Activated CD8-positive, alpha-beta memory T cell treated with anti-CD3 and anti-CD28 coated beads for 48 hours (primary cell): ENCODE results near the gene CCDC50.

ENCODE experiments used
- DNase-seq, 3 experiments: peaks; one replicate each; pipeline ENCODE4 v3.0.0-alpha.2; 2020; ENCODE audit warnings: low read depth in 2 of 3, low spot score in 2 of 3

CCDC50 gene

GRCh38 chr3:191415566-191415965 is 86.4 kb downstream of the CCDC50 start:
- no peak for DNase-seq

- no peak for DNase-seq
Observed at GRCh38 chr3:191417457-191417729, 88.2 kb downstream of the CCDC50 start.

- DNase-seq = no peak
Observed at GRCh38 chr3:191420771-191421170, 91.6 kb downstream of the CCDC50 start.

GRCh38 chr3:191424881-191425280 is 95.7 kb downstream of the CCDC50 start:
- DNase-seq = no peak

GRCh38 chr3:191425322-191425734 is 96.1 kb downstream of the CCDC50 start:
- DNase-seq = no peak

- DNase-seq = no peak
Observed at GRCh38 chr3:191426311-191426710, 97.1 kb downstream of the CCDC50 start.

GRCh38 chr3:191428177-191428576 is 99.0 kb downstream of the CCDC50 start:
- no peak for DNase-seq

- DNase-seq = no peak
Observed at GRCh38 chr3:191430103-191430502, 100.9 kb downstream of the CCDC50 start.

- no peak for DNase-seq
Observed at GRCh38 chr3:191431160-191431822, 102.1 kb downstream of the CCDC50 start.

GRCh38 chr3:191432162-191432561 is 103.0 kb downstream of the CCDC50 start:
- DNase-seq = no peak

GRCh38 chr3:191434024-191434423 is 104.8 kb downstream of the CCDC50 start:
- DNase-seq = no peak

GRCh38 chr3:191435981-191436380 is 106.8 kb downstream of the CCDC50 start:
- DNase-seq = no peak

GRCh38 chr3:191438150-191438814 is 109.1 kb downstream of the CCDC50 start:
- DNase-seq = no peak

- DNase-seq = no peak
Observed at GRCh38 chr3:191440532-191440931, 111.3 kb downstream of the CCDC50 start.

- no peak for DNase-seq
Observed at GRCh38 chr3:191441687-191442086, 112.5 kb downstream of the CCDC50 start.

- DNase-seq = no peak
Observed at GRCh38 chr3:191444569-191444968, 115.4 kb downstream of the CCDC50 start.
